ENCODE results near the gene GLI3.

Gene GLI3

GRCh38 chr7:42097752-42098151 is 139.3 kb downstream of the GLI3 start:
- no peak for TF ChIP-seq ZNF274 (IDR thresholded peaks at IDR 0.05; ENCODE audit: low read depth, low read length)
- H3K4me3 ChIP-seq (ENCODE audit: low read length), result no peak overlapping the region

DNA sequence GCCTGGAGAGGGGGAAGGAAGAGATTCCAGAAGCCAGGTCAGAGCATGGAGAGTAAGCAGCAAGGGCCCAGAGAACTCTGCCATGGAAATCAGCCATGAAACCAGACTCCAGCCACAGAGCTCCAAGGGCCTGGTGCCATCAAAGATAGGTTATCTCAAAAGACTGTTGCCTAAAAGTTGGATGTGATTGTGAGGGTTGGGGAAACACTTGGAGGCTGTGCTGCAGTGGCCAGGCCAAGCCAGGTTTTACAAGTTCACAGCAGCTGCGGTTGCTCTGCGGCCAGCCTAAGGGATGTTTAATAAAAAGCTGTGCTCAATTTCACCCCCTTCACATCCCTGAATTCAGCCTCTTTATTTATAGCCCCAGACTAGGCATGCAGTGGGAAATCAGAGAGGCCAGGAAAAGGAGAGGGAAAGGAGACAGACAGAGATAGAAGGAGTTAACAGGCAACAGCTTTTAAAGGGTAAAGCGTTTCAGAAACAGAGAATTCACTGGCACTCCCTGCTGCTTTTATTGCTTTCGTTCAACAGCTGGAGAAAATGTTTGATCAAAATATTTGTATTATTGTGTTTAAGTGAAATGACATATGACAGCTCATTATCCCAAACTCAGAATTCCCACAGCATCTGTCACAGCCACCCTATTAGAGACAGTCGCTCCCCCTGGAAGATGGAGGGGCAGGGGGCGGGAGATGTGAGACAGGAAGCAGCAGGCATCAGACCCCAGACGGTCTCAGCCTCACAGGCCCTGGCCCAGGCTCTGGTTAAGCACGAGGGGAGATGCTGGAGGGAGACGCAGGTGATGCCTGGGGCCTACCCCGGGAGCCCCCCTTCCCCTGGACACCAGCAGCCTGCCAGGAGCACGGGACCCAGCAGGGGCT is 140.1 kb downstream of the GLI3 start:
- TF ChIP-seq ZNF274 (IDR thresholded peaks at IDR 0.05; ENCODE audit: low read depth, low read length), result no peak
- H3K4me3 ChIP-seq (ENCODE audit: low read length), result no peak overlapping the region

DNA sequence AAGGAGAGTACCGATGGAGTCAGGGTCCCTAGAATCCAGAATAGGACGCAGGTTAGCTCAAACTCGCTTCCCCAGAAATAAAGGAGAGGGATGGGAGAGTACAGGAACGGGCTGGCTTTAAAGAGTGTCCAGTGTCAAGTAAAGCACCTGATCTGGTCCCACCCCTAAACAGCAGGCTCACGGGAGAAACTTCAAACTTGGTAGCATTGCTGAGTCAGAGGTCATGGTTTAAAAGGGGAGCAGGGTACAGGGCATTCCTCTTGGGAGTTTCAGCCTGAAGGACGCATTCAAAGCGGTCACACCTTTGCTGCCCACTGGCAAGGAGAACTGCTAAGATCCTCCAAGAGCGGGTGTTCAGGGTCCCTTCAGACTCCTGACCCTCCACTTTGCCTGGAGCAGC is 140.7 kb downstream of the GLI3 start:
- H3K4me3 ChIP-seq (ENCODE audit: low read length), result no peak overlapping the region
- no peak for TF ChIP-seq ZNF274 (IDR thresholded peaks at IDR 0.05; ENCODE audit: low read depth, low read length)

DNA sequence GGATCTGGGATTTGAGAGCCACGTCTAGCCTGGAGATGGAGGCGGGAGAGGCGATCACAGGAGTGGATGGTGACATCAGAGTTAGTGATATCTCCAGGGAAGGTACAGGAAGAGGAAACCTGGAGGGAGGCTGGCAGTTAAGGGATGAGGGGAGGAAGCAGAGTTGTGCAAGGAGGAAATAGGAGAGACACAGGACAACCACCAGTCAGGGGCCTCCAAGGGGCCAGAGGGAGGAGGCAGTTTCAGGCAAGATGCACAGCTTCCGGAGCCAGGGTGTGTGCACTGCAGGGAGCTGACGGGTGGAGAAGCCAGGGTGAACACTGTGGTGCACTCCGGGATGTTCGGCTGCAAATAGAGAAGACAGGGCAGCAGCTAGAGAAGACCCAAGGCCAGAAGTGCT is 141.2 kb downstream of the GLI3 start:
- no peak overlapping the region for H3K4me3 ChIP-seq (ENCODE audit: low read length)
- no peak for TF ChIP-seq ZNF274 (IDR thresholded peaks at IDR 0.05; ENCODE audit: low read depth, low read length)

GRCh38 chr7:42093349-42093905 is 143.6 kb downstream of the GLI3 start:
- no peak overlapping the region for H3K4me3 ChIP-seq (ENCODE audit: low read length)
- TF ChIP-seq ZNF274 (IDR thresholded peaks at IDR 0.05; ENCODE audit: low read depth, low read length), result no peak

DNA sequence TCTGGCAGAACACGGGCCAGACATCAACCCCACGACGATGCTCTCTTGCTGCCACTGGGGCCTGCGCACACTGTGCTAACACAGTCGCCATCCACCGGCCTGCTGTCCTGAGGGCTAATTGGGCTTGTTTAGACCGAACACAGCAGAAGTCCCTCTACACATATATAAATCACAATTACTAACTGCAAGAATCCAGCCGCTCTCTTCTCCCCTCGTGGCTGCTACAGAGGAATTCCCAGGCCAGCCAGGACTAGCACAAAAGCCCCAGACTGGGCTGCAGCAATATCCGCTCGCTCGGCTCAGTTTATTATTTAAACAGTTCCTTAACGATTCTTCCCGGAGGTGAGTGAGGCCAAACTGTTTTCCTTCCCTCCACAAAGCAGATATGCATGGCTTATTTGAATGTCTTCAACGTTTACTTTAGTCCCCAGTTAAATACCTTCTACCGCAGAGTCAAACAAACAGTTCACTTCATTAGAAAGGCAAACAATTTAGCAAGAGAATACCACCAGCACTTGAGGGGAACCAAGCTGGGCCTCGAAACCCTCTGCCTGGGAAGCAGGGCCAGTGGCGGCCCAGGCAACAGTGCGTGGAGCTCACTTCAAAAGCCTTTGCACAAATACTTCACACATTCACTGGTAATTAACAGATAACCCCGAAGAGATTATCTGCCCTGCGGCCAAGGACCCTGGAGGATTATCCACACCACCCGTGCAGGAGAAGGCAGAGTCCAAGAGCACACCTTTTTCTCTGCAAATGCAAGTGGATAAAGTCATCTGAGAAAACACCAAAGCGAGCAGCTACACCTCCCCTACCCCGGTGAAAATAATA is 145.3 kb downstream of the GLI3 start:
- H3K4me3 ChIP-seq (ENCODE audit: low read length), result no peak overlapping the region

DNA sequence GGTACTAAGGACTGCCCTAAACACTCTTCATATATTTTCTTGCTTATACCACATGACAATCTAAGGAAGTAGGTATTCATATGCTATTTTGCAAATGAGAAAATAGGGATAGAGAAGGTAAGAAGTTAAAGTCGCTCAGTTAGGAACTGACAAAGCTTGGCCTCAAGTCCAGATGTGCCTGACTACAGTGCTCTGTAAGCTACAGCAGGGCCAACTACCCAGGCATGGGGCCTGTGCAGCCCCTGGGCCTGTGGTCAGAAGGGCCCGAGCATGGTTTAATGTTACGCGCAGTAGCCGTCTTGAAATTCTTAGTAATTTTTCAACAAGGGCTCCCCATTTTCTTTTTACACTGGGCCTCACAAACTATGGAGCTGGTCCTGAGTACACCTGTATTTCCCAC is 146.2 kb downstream of the GLI3 start:
- TF ChIP-seq ZNF274 (IDR thresholded peaks at IDR 0.05; ENCODE audit: low read depth, low read length), result no peak
- H3K4me3 ChIP-seq (ENCODE audit: low read length), result no peak overlapping the region

More for the DNA sequence above, 145.3 kb downstream of the GLI3 start:
- no peak for TF ChIP-seq ZNF274 (IDR thresholded peaks at IDR 0.05; ENCODE audit: low read depth, low read length)

GRCh38 chr7:42090056-42090455 is 147.0 kb downstream of the GLI3 start:
- H3K4me3 ChIP-seq (ENCODE audit: low read length), result no peak overlapping the region
- no peak for TF ChIP-seq ZNF274 (IDR thresholded peaks at IDR 0.05; ENCODE audit: low read depth, low read length)

DNA sequence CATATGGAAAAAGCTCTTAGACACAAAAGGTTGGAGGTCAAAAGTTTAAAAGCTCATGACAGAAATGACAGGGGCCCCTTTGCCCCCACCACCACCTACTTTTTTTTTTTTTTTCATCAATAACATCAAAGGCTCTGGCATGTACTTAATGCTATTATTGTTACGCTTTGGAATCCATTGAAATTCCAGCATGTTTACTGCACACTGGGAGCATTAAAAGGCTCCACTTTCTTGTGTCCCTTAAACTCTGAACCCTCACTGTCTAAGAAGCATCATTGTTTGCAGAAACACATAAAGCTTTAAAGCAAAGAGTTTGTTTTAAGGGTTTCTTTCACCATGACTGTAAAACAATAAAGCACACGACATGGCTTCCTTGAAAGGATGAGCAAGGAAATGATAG is 149.4 kb downstream of the GLI3 start:
- TF ChIP-seq ZNF274 (IDR thresholded peaks at IDR 0.05; ENCODE audit: low read depth, low read length), result no peak
- H3K4me3 ChIP-seq (ENCODE audit: low read length), result no peak overlapping the region

GRCh38 chr7:42085531-42085930 is 151.5 kb downstream of the GLI3 start:
- no peak overlapping the region for H3K4me3 ChIP-seq (ENCODE audit: low read length)
- no peak for TF ChIP-seq ZNF274 (IDR thresholded peaks at IDR 0.05; ENCODE audit: low read depth, low read length)

GRCh38 chr7:42084263-42084662 is 152.7 kb downstream of the GLI3 start:
- no peak overlapping the region for H3K4me3 ChIP-seq (ENCODE audit: low read length)
- TF ChIP-seq ZNF274 (IDR thresholded peaks at IDR 0.05; ENCODE audit: low read depth, low read length), result no peak

GRCh38 chr7:42083284-42083683 is 153.7 kb downstream of the GLI3 start:
- TF ChIP-seq ZNF274 (IDR thresholded peaks at IDR 0.05; ENCODE audit: low read depth, low read length), result no peak
- no peak overlapping the region for H3K4me3 ChIP-seq (ENCODE audit: low read length)

GRCh38 chr7:42082144-42082543 is 154.9 kb downstream of the GLI3 start:
- TF ChIP-seq ZNF274 (IDR thresholded peaks at IDR 0.05; ENCODE audit: low read depth, low read length), result no peak
- no peak overlapping the region for H3K4me3 ChIP-seq (ENCODE audit: low read length)

DNA sequence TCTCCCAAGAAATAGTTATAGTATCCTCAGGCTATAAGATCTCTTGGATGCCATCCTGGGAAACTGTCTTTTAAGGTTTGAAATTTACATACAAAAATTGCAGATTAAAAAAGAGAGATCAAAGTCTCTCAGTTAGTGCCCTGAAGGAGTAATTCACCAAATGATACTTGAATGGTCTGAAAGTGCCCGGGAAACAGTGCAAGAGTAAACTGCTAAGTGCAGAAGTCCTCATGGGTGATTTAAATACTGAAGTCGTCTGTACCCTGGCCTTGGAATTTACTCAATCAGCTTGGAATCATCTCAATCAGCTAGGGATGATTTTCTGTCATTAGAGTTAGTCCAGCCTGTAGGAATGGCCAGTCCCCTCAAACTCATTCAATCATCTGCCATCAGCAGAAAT is 155.3 kb downstream of the GLI3 start:
- no peak for TF ChIP-seq ZNF274 (IDR thresholded peaks at IDR 0.05; ENCODE audit: low read depth, low read length)
- no peak overlapping the region for H3K4me3 ChIP-seq (ENCODE audit: low read length)

Data from GM08714 (cell line).